PFSK-1 (cell line): ENCODE measurements around the gene CFHR1.
"Not testable (repeated sequence)": the region's sequence is repeated elsewhere in the genome, so short reads cannot be mapped to it uniquely, and the experiment has no call there.

Experiments
- POLR2AphosphoS5 ChIP-seq: IDR thresholded peaks from 2 replicates; pipeline ENCODE4 v1.6.1; 2012; ENCODE audit warnings: low read depth, mild to moderate bottlenecking, control low read depth, low read length, moderate library complexity
- REST ChIP-seq, 2 experiments: IDR thresholded peaks; 2 replicates each; pipeline versions ENCODE4 v1.6.1 to v1.8.0; 2011 to 2012; ENCODE audit warnings: low read depth in 2 of 2, low read length in 2 of 2, control low read depth in 1 of 2, inconsistent platforms in 1 of 2, mild to moderate bottlenecking in 1 of 2, moderate library complexity in 1 of 2; ENCODE audit not compliant: insufficient read depth in 1 of 2

GRCh38 chr1:196819531-196819930 lies at the start of gene CFHR1:
- TF ChIP-seq POLR2AphosphoS5; REST (IDR thresholded peaks at IDR 0.05; ENCODE audit: insufficient read depth in 1 of 2, low read depth in 2 of 2, low read length in 2 of 2): not testable (repeated sequence)
